ENCODE data around the gene MTHFR.
"Not testable (repeated sequence)": the region's sequence is repeated elsewhere in the genome, so short reads cannot be mapped to it uniquely, and the experiment has no call there.

The MTHFR gene

GRCh38 chr1:11831945-11832725 lies 26.4 kb upstream of the MTHFR start:
- no peak for DNase-seq

DNA sequence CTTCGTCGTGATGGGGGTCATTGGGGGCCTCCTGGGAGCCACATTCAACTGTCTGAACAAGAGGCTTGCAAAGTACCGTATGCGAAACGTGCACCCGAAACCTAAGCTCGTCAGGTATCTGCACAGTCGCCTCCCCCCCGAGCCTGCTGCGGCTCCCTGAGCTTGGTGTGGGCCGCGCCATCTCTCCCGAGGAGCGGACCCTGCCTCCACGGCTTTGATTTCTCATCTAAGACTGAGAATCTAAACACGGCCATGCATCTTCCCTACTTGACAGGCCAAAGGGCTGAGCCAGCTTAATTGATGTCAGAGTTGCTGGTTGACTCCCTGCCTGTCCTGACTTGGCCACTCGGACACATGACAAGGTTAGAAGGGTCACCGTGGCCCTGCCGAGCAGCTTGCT lies 22.7 kb upstream of the MTHFR start:
- no peak for DNase-seq

DNA sequence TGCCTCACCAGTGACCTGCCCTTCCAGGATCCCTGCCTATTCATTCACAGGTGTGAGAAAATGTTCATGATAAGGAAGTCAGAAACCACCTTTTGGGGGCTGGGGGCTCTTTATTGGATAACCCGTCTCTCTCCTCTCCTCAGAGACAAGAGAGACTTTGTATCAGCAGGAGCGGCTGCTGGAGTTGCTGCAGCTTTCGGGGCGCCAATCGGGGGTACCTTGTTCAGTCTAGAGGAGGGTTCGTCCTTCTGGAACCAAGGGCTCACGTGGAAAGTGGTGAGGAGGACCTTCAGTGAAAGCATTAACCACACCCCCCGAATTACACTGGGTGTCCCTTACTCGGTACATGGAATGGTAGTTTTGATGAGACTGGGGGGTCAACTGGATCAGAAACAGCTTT lies 21.2 kb upstream of the MTHFR start:
- DNase-seq, result no peak

GRCh38 chr1:11825131-11825530 lies 19.4 kb upstream of the MTHFR start:
- no peak for DNase-seq

DNA sequence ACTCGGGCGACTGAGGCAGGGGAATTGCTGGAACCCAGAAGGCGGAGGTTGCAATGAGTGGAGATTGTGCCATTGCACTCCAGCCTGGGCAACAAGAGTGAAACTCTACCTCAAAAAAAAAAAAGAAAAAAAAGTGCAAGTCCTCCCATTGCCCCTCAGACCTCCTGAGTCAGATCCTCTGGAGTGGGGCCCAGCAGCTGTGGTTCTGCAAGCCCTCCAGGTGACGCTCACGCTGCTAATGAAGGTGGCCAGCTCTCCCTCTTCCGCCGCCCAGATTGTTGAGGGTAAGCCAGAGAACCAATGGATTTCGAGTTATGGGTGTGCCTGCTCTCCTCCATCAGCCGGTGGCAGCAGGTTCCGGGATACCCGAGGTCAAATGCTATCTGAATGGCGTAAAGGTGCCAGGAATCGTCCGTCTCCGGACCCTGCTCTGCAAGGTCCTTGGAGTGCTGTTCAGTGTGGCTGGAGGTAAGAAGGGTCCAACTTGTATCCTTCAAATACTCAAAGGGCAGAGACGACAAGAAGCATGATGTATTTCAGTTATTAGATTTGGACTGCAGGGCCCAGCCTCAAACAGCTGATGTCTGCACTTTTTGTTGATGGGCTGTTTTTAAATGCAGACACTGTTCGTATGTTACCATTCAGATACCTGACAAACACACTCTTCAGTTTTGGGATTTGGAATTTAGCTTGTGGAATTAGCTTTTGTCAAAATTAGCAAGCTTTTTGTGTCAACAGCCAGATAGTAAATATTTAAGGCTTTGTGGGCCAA lies 17.8 kb upstream of the MTHFR start:
- DNase-seq, result no peak

- DNase-seq, result no peak
These were observed 16.3 kb upstream of the MTHFR start for GRCh38 chr1:11822091-11822490.

DNA sequence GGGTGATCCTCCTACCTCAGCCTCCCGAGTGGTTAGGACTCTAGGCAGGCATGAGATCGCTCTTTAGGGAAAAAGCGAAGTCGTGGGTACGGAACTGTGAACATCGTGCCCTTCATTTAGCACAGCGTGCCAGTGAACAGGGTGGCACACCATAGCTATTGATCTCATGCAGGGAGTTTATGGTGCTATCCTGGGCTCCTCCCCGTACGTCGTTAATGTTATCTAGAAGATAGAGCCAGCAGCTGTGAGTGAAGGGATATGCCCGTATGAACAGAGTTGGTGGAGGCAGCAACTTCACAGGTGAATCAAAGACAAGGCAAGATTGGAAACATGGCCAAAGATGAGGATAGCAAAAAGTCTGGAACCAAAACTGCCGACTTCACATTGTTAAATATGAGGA lies 11.4 kb upstream of the MTHFR start:
- DNase-seq, result no peak

DNA sequence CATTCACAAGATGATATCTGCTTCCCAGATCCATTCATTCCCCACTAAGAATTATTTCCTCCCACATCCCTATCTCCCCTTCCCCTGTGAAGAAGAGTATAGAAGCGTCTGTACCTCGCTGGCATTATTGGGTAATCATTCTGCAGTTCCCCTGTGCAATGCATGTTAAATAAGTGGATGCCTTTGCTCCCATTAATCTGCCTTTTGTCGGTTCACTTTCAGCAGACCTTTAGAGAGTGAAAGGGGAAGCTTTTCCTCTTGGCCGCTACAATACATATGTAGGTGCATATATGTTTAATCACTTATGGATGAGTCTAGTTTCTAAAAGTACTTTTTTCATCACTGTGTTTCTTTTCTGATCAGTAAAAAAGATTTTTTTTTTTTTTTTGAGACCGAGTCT lies 7.3 kb upstream of the MTHFR start:
- DNase-seq, result no peak

DNA sequence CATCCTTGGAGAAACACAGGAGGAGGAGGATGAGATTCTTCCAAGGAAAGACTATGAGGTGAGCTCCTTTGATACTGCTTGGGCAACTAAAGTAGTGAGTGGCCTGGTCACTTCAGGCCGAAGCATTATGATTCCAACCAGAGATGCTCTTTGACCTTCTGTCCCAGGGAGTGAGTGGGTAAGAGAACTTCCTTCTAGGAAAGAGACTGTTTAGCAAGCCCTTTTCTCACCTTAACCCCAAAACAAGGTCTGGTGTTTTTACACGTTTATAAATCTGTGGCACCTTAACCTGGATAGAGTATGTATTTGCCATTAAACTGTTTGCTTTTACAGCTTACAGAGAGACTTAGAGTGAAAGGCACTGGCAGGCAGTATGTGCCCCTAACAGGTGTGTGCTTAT lies 1.4 kb upstream of the MTHFR start:
- no peak for DNase-seq

DNA sequence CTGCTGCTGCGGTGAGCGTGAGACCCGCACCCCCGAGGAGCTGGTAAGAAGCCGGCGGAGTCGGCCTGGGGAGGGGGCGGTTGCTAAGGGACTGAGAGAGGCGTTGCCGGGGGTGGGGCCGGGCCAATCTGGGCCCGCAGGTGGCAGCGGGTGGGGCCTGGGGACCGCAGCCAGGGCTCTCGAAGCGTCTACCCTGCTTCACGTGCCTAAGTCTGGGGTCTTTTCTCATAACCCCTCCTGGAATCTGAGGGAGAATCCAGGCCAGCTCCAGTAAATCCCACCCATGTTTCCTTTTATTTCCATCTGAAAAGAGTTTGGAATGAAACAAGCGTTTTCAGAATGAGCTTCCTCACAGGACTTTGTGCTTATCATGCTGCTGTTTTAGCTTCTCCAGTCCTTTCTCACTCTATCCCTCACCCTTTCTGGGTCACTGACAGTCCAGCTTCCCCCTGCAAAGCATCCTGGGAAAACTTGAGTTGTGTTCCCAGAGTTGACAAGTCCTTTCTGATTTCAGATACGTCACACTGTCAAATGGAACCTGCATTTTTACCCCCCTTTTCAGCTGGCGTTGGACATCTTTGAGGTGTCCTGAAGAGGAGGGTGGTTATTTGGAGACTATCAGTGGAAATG lies 658 bp upstream of the MTHFR start:
- DNase-seq, result no peak

GRCh38 chr1:11804666-11805421 lies 920 bp downstream of the MTHFR start:
- peak; percentile 29 for DNase-seq

- DNase-seq, result not testable (repeated sequence)
These were observed 1.7 kb downstream of the MTHFR start for GRCh38 chr1:11803924-11804665.

- peak; percentile 69 for DNase-seq
These were observed 2.5 kb downstream of the MTHFR start for GRCh38 chr1:11802973-11803885.

DNA sequence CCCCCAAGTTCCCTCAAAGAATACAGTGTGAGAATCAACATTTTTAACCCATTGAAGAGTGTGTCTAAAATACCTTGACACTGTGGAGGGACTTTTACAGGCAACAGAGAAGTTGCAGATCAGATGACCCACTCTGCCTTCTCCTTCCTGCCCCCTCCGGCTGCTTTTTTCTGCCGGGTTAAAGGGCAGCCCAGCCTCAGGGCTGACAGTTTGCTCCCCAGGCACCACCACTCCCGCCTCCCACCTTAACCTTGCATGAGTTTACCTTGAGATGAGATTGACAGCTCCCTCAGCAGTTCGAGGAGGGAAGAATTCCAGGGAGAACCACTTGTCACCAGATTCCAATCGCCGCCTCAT lies 3.2 kb downstream of the MTHFR start:
- DNase-seq, result no peak

DNA sequence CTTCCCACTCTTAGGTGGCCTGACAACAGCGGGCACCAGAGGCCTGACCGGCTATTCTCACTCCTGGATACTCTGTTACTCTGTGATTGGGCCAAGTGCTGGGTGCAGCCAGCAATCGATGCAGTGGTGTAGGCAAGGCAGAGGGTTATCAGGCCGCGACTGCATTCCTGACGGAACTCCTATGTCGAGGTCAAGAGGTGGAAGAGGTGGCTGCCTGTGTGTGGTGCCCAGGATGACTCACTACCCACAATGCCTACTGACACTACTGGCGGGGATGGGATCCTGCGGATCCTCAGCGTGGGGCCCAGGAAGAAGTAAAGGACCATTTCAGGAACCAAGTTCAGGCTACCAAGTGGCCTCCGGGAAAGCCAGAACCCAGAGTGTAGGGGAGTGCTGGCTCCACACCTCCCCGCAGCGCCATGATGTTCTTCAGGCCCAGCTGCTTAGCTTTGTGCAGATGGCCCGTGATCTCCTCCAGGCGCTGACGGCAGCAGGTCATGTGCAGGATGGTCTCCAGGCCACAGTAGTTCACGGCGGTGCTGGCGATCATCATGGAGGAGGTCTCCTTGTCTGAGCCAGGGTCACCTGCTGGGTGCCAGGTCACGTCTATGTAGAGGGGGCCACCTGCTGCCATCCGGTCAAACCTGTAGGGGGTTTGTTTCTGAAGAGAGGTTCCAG lies 4.9 kb downstream of the MTHFR start:
- no peak for DNase-seq

DNA sequence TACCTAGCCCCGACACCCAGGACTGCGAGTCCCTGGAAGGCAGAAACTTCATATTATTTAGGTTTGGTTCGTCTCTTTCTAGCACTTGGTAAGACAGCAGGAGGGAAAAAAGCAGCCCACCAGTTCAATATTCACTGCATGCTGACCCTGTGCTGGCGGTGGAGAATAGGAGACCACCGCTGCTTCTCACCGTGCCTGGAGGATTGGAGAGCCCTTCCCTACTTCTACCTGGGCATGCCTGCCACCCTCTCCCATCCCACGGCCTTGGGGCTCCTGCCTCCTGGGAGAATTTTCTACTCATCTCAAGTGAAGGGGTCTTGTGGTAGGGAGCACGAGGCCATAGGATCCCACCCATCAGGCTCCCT lies 5.4 kb downstream of the MTHFR start:
- no peak for DNase-seq

DNA sequence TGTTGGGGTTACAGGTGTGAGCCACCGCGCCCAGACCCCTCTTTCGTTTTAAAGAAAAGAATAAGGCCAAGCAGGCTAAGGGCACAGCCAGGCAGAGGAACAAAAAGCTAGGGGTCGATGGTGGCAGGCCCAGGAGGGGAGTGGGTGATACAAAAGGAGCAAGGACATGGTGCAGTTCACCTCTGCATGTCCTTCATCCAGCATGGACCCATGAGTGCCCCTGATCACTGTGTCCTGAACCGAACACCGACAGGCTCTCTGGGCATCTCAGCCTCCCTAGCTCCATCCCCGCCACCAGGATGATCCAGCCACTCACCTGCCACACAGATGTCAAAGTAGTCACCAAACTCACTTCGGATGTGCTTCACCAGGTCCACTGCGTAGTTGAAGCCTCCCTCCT lies 5.9 kb downstream of the MTHFR start:
- DNase-seq, result no peak

GRCh38 chr1:11799099-11799498 lies 6.7 kb downstream of the MTHFR start:
- DNase-seq, result no peak

- no peak for DNase-seq
These were observed 8.1 kb downstream of the MTHFR start for GRCh38 chr1:11797525-11798216.
